Nephron (organoid): ENCODE data around the gene UAP1.
A peak's percentile ranks its signal among the peaks of the same experiment; 100 is the strongest.

Experiments used
- H3K27ac Mint-ChIP-seq, 3 experiments: 2 replicates each; pipeline ENCODE4 v1.8.0; 2020; ENCODE audit warnings: mixed read lengths in 3 of 3, mild to moderate bottlenecking in 2 of 3, moderate library complexity in 1 of 3
- H3K27me3 Mint-ChIP-seq: 2 replicates; pipeline ENCODE4 v1.8.0; 2021; ENCODE audit warnings: low read depth, mild to moderate bottlenecking, moderate library complexity, mixed read lengths
- H3K36me3 Mint-ChIP-seq: 2 replicates; pipeline ENCODE4 v1.8.0; 2020; ENCODE audit warnings: low read depth, mixed read lengths
- H3K4me1 Mint-ChIP-seq: 2 replicates; pipeline ENCODE4 v1.8.0; 2020; ENCODE audit warnings: mixed read lengths
- H3K4me3 Mint-ChIP-seq, 3 experiments: 2 replicates each; pipeline ENCODE4 v1.8.0; 2020; ENCODE audit warnings: mild to moderate bottlenecking in 3 of 3, mixed read lengths in 3 of 3, moderate library complexity in 2 of 3
- H3K9me3 Mint-ChIP-seq: 2 replicates; pipeline ENCODE4 v1.8.0; 2020; ENCODE audit warnings: mixed read lengths
- TF ChIP-seq, protein P1 (sequence below), 3 experiments: fragments of 200-600 bp; sonication (generic); IDR thresholded peaks; one replicate each; pipeline ENCODE4 v1.5.0; 2021; ENCODE audit warnings: antibody characterized with exemption in 3 of 3; ENCODE audit not compliant: unreplicated experiment in 3 of 3

UAP1 gene

DNA sequence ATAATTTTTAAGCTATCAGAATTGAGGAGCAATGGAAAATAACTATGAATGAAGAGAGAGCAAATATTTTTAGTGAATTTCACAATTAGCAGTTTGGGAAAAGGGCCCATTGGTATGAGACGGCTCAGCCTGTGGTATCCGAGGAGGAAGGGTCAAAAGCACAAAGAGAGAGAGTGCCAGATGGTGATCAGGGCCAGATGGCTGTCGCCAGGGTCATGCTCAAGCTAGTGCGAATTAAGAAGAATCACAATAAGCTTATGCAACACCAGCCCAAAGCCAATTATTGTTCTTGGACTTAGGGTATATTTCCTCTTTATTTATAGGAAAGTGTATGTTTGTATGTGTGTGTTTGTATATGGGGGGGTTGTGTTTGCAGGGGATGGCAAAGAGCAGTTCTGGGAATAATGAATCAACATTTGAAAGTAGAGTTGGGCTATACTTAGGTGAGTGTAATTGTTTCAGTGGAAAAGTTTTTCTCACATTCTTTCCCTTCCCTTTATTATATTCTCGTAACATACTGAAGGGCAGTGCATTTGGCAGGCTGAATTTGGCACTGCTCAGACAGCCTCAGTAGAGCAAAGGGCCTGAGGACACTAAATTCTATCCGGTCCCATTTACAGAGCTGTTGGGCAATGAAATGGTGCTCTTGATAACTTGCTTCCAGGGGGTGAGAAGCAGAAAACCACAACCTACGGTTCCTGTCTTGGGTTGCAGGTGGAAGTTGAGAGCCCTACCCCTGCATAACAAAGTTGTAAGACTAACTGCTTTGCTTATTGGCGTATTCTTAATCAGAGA, 51.3 kb downstream of the UAP1 start:
- TF ChIP-seq, protein P1, sequence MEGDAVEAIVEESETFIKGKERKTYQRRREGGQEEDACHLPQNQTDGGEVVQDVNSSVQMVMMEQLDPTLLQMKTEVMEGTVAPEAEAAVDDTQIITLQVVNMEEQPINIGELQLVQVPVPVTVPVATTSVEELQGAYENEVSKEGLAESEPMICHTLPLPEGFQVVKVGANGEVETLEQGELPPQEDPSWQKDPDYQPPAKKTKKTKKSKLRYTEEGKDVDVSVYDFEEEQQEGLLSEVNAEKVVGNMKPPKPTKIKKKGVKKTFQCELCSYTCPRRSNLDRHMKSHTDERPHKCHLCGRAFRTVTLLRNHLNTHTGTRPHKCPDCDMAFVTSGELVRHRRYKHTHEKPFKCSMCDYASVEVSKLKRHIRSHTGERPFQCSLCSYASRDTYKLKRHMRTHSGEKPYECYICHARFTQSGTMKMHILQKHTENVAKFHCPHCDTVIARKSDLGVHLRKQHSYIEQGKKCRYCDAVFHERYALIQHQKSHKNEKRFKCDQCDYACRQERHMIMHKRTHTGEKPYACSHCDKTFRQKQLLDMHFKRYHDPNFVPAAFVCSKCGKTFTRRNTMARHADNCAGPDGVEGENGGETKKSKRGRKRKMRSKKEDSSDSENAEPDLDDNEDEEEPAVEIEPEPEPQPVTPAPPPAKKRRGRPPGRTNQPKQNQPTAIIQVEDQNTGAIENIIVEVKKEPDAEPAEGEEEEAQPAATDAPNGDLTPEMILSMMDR (IDR thresholded peaks at IDR 0.05; ENCODE audit: unreplicated experiment in 3 of 3), result no peak
- H3K27me3 Mint-ChIP-seq, result no peaks in the 10 kb centered on the region
- H3K4me3 Mint-ChIP-seq, result no peak overlapping the region
- peaks cover 18% of the 10 kb centered on the region for H3K4me1 Mint-ChIP-seq
- H3K9me3 Mint-ChIP-seq, result peaks cover 14% of the 10 kb centered on the region
- no peak overlapping the region for H3K27ac Mint-ChIP-seq
- peaks cover 15% of the 10 kb centered on the region for H3K36me3 Mint-ChIP-seq

DNA sequence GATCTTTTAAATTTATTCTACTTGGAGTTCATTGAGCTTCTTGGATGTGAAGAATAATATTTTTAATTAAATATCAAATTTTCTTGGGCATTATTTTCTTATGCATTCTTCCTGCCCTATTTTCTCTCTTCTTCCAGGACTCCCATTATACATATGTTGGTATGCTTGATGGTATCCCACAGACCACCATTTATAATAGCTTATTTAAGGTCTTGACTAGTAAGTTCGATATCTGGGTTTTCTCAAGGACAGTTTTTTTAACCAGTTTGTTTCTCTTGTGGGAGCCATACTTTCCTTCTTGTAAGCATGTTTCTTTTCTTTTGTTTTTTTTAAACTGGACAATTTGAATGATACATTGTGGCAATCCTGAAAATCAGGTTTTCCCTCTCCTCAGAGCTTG, 55.3 kb downstream of the UAP1 start:
- Mint-ChIP-seq H3K36me3 (peaks cover 17% of the 10 kb centered on the region), H3K27me3 (no peaks in the 10 kb centered on the region)

DNA sequence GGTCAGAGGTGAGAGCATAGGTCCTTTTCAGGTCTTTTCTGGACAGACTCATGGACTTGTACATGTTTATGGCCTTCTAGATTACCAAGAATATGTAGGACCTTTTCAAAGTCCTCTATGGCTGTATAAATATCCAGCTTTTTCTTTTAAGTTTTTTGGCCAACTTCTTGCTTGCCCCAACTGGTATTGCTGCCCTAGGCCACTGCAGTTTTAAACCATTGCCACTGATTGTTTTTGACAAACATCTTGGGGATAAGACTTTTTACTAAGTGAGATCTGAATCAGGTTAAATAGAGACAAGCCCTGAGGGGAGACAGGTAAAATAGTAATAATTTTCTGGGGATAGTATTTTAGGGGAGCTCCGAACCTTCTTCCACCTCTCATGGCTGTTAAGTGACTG, 56.0 kb downstream of the UAP1 start:
- Mint-ChIP-seq H3K36me3 (peaks cover 17% of the 10 kb centered on the region), H3K27me3 (no peaks in the 10 kb centered on the region), H3K4me1 (peaks cover 14% of the 10 kb centered on the region), H3K9me3 (peaks cover 19% of the 10 kb centered on the region), H3K27ac (no peak overlapping the region), H3K4me3 (no peak overlapping the region)
- TF ChIP-seq, protein P1 (IDR thresholded peaks at IDR 0.05; ENCODE audit: unreplicated experiment in 3 of 3), result no peak

More for the DNA sequence above, 55.3 kb downstream of the UAP1 start:
- H3K4me1 Mint-ChIP-seq, result peaks cover 18% of the 10 kb centered on the region
- TF ChIP-seq, protein P1 (IDR thresholded peaks at IDR 0.05; ENCODE audit: unreplicated experiment in 3 of 3), result no peak
- H3K27ac Mint-ChIP-seq, result no peak overlapping the region
- H3K9me3 Mint-ChIP-seq, result peaks cover 19% of the 10 kb centered on the region
- H3K4me3 Mint-ChIP-seq, result no peak overlapping the region

DNA sequence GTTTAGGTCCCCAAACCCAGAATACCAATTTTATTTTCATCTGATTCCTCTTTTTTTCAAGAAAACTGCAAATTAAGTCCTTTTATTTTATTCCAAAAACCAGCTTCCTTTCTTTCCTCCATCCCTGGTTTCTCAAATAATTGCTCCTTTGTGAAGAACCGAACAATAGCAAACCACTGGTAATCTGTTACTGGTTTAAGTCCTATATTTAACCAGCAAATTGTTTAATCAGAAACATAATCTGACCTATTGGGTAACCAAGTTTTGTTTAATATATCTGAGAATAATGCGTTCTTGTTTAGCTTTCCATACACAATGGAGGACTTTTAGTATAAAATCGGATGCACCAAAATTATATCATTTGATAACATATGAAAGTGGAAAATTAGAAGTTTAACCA, 57.6 kb downstream of the UAP1 start:
- H3K27me3 Mint-ChIP-seq, result no peaks in the 10 kb centered on the region
- H3K4me1 Mint-ChIP-seq, result peaks cover 5% of the 10 kb centered on the region
- peaks cover 17% of the 10 kb centered on the region for H3K36me3 Mint-ChIP-seq
- TF ChIP-seq, protein P1 (IDR thresholded peaks at IDR 0.05; ENCODE audit: unreplicated experiment in 3 of 3), result no peak
- no peak overlapping the region for H3K4me3 Mint-ChIP-seq
- H3K9me3 Mint-ChIP-seq, result peaks cover 19% of the 10 kb centered on the region
- H3K27ac Mint-ChIP-seq, result no peak overlapping the region

DNA sequence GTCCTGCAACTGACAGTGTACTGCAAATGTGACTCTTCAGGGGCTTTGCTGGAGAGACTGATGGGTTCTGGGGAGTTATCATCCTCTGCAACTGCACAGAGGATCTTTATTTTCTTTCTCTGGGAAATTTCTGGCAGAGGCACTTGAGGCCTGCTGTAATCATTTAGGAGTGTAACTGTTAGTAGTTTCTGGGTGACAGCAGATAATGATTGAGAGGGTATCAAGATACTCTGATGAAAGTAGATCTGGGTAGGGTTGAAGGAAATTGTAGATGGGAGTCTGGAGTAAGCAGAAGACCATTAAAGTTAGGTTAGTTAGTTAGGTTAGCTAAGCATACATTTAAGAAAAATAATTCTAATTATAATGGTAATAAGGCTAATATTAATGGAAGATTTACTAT, 59.7 kb downstream of the UAP1 start:
- Mint-ChIP-seq H3K36me3 (peaks cover 13% of the 10 kb centered on the region), H3K9me3 (peaks cover 15% of the 10 kb centered on the region), H3K4me3 (no peak overlapping the region), H3K27me3 (peaks cover 4% of the 10 kb centered on the region), H3K4me1 (peaks cover 13% of the 10 kb centered on the region), H3K27ac (peak overlapping the region in 1 of 3 experiments; percentile 3)
- TF ChIP-seq, protein P1 (IDR thresholded peaks at IDR 0.05; ENCODE audit: unreplicated experiment in 3 of 3), result no peak

DNA sequence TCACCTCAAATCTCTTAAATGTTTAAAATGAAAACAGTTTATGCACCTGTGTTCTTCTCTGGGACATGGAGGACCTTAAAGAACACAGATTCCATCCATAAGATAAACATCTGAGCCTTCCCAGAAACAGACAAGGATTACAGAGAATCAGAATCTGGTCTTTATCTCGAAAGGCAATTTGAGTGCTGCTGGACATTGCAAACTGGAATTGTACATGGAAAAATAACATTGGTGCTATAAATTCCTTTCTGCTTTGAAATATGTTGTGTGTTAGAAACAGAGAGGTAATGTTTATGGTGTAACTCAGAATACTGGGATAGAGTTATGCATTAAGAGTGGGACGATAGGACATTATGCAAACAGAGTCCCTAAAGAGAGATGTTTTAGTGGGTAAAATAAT, 64.2 kb downstream of the UAP1 start:
- Mint-ChIP-seq H3K4me3 (no peak overlapping the region), H3K9me3 (no peaks in the 10 kb centered on the region), H3K27me3 (peaks cover 4% of the 10 kb centered on the region), H3K4me1 (peaks cover 45% of the 10 kb centered on the region), H3K27ac (peak overlapping the region in 2 of 3 experiments; percentile 88 to 97), H3K36me3 (no peaks in the 10 kb centered on the region)
- TF ChIP-seq, protein P1 (IDR thresholded peaks at IDR 0.05; ENCODE audit: unreplicated experiment in 3 of 3), result no peak
